Activated naive CD8-positive, alpha-beta T cell treated with anti-CD3 and anti-CD28 coated beads for 36 hours (primary cell): ENCODE results near the gene ALPL. TPM values are rescaled to one million over a fixed set of nuclear protein-coding genes. Genes with fewer than 3 reads are reported as not detected.
A peak's percentile ranks its signal among the peaks of the same experiment; 100 is the strongest.

Experiments used
- DNase-seq: peaks from one replicate; pipeline ENCODE4 v3.0.0; 2021
- H3K27ac Mint-ChIP-seq: one replicate; pipeline ENCODE4 v1.8.0; 2022; ENCODE audit warnings: mild to moderate bottlenecking, moderate library complexity, mixed read lengths
- H3K27me3 Mint-ChIP-seq: one replicate; pipeline ENCODE4 v1.8.0; 2022; ENCODE audit warnings: mild to moderate bottlenecking, mixed read lengths
- H3K36me3 Mint-ChIP-seq: one replicate; pipeline ENCODE4 v1.8.0; 2021; ENCODE audit warnings: mild to moderate bottlenecking, mixed read lengths
- H3K4me1 Mint-ChIP-seq: one replicate; pipeline ENCODE4 v1.8.0; 2021; ENCODE audit warnings: mixed read lengths
- H3K4me3 Mint-ChIP-seq: one replicate; pipeline ENCODE4 v1.8.0; 2022; ENCODE audit warnings: mild to moderate bottlenecking, moderate library complexity, mixed read lengths
- H3K9me3 Mint-ChIP-seq: one replicate; pipeline ENCODE4 v1.8.0; 2022; ENCODE audit warnings: mixed read lengths
- total RNA-seq, 2 experiments: library from RNA; stranded (reverse); gene quantifications; one replicate each; pipeline ENCODE4 v1.2.3, GENCODE V29; 2021

The ALPL gene
- total RNA-seq, 2 experiments from 2014 or later: not detected

DNA sequence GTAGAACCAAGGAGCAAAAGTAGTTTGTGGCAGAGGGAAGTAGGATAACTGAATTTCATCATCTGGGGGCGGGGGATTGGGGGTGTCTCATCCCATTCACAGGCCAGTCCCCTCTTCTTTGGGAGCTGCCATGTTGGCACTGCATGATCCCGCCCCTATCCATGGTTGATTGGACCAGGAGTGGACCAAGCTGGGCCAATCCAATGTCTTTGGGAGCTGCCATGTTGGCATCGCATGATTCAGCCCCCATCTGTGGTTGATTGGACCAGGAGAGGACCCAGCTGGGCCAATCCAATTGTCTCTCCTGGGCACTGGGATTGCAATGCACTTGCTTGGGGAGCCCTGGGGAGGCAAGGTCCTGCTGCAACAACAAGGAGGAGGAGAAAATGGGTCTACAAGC lies 12.3 kb upstream of the ALPL start:
- Mint-ChIP-seq H3K27ac (no peak overlapping the region), H3K36me3 (no peaks in the 10 kb centered on the region), H3K27me3 (peaks cover 4% of the 10 kb centered on the region), H3K4me1 (no peaks in the 10 kb centered on the region), H3K9me3 (no peaks in the 10 kb centered on the region), H3K4me3 (no peak overlapping the region)
- no peak for DNase-seq

DNA sequence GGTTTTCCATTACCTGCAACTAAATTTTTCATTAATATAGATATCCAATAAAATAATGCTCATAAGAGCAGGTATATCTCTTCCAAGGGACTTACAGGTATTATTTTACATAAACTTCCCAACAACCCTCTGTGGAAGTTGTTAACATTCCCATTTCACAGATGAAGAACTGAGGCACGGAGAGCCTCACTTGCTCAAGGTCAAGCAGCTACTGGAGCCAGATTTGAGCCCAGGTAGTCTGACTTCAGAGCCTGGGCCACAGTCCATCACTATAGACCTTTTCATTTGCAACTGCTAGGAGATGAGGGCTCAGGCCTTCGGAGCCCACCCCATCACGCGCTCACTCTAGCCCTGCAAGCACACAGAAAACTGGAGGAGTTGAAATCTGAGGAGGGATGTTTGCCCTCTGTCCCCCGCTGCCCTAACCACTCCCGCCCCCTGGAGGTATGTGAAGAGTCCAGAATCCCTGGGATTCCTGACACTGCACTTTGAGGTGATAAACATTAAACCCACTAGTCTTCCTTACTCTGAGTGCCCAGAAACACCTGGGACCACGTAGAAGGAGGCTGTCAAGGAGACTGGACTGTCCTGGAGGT lies 11.7 kb upstream of the ALPL start:
- Mint-ChIP-seq H3K4me3 (no peak overlapping the region), H3K4me1 (no peaks in the 10 kb centered on the region), H3K36me3 (no peaks in the 10 kb centered on the region), H3K27me3 (peaks cover 4% of the 10 kb centered on the region), H3K9me3 (no peaks in the 10 kb centered on the region), H3K27ac (no peak overlapping the region)
- DNase-seq: no peak

DNA sequence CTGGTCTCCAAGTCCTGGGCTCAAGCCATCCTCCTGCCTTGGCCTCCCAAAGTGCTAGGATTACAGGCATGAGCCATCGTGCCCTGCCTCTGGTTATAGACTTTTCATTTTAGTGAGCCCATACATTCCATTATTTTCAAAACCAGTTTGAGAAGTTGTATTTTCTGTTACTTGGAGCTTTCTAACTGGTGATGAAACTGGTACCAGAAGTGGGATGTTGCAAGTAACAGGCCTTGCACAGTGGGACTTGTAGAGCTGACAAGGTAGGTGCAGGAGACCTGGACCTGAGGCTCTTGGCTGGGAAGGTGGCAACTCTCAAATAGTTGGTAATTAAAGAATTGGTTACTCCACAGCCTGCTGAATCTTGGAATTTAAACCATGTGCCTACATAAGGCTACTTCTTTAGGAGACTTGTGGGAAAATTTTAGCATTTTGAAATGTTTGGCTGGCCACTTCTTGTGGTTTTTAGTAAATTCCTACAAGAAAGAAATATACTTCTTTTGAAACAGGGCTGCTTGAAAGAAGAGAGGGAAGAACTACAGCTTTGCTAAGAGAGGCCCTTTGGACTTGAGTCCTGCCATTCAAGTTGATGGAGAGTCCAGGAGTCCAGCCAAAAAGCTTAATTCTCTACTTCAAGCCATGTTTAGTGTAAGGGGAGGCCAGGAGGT lies 9.8 kb upstream of the ALPL start:
- no peak overlapping the region for H3K4me3 Mint-ChIP-seq
- H3K36me3 Mint-ChIP-seq: no peaks in the 10 kb centered on the region
- H3K4me1 Mint-ChIP-seq: no peaks in the 10 kb centered on the region
- no peak overlapping the region for H3K27ac Mint-ChIP-seq
- H3K9me3 Mint-ChIP-seq: no peaks in the 10 kb centered on the region
- H3K27me3 Mint-ChIP-seq: no peaks in the 10 kb centered on the region
- DNase-seq: no peak

DNA sequence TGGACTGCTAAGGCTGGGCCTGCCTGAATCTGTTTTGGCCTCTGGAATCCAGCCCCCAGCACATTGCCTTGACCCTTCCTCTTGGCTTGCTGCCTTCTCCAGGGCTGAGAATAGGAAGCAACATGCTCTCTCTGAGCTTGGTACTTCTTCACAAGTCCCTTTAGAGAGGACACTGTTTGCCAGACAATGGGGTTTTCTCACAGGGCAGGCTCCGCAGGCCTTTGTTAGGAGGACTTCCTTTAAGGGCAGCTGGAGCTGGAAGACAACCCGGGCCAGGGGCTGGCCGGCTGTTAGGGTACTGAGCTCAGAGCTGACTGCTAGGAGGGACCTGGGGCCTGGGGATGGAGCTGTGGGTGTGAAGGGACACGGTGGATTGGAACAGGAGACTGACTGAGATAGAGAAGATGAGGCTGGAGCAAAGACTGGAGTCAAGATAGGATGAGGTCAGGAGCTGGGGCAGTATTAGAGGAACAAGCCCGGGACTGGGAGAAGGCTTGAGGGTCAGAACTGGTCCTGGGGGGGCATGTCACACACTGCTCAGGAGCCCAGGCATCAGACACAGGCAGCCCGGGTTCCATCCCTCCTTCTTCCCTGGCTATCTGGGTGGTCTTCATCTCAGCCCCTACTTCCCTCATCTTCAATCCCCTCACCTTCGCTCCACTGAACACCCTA lies 5.4 kb upstream of the ALPL start:
- Mint-ChIP-seq H3K4me3 (no peak overlapping the region), H3K36me3 (no peaks in the 10 kb centered on the region), H3K27me3 (peaks cover 37% of the 10 kb centered on the region), H3K9me3 (no peaks in the 10 kb centered on the region), H3K4me1 (peaks cover 2% of the 10 kb centered on the region), H3K27ac (no peak overlapping the region)
- DNase-seq: no peak

DNA sequence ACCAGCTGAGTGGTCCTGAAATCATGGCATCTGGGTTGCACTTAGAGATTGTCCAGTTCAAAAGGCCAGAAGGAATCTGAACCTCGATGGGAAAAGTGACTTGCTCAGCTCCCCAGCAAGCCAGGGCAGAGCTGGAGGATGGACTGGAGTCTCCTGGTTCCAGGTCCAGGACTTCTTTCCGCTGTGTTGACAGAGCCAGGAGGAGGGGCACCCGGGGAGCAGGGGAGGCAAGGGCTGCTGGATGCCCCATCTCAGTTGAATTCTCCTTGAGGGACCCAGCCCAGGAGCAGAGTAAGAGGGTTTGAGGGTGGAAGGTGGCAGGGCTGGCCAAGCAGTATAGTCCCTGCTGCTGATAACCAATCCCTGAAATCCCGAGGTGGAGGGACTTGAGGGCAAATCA lies 2.4 kb upstream of the ALPL start:
- no peak overlapping the region for H3K27ac Mint-ChIP-seq

DNA sequence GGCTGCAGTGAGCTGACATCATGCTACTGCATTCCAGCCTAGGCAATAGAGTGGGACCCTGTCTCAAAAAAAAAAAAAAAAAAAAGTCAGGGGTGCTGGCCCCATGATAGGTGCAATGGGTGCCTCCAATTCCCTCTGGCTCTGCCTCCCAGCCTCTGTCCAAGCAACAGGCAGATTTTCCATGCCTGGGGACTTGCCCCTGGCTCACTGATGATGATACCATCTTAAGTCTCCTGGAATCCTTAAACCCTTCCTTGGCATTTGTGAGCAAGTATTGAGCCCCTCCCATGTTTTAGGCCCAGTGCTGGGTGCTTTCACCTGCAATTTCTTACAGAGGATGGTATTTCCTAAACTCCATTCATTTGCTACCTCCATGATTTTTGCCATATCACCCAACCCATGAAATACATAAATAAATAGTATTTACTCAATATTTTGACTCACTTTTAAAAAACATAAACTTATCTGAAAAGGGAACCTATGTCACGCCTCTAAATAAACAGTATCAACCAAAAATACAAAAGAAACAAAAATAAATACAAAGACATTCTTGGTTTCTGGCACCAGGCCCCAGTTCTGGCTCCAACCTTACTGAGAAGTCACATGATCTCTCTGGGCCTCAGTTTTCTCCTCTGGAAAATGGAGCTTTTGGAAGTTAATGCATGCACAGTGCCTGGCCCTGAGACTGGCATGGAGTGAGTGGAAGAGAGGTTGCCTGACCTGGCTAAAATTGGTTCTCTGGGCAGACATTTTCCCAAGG lies 1.5 kb upstream of the ALPL start:
- Mint-ChIP-seq H3K9me3 (no peaks in the 10 kb centered on the region), H3K4me1 (peaks cover 4% of the 10 kb centered on the region), H3K27ac (no peak overlapping the region), H3K36me3 (no peaks in the 10 kb centered on the region), H3K4me3 (no peak overlapping the region), H3K27me3 (peaks cover 64% of the 10 kb centered on the region)
- DNase-seq: no peak

More for the DNA sequence above, 2.4 kb upstream of the ALPL start:
- no peak for DNase-seq
- no peak overlapping the region for H3K4me3 Mint-ChIP-seq
- H3K36me3 Mint-ChIP-seq: no peaks in the 10 kb centered on the region
- H3K4me1 Mint-ChIP-seq: peaks cover 4% of the 10 kb centered on the region
- no peaks in the 10 kb centered on the region for H3K9me3 Mint-ChIP-seq
- peaks cover 61% of the 10 kb centered on the region for H3K27me3 Mint-ChIP-seq

DNA sequence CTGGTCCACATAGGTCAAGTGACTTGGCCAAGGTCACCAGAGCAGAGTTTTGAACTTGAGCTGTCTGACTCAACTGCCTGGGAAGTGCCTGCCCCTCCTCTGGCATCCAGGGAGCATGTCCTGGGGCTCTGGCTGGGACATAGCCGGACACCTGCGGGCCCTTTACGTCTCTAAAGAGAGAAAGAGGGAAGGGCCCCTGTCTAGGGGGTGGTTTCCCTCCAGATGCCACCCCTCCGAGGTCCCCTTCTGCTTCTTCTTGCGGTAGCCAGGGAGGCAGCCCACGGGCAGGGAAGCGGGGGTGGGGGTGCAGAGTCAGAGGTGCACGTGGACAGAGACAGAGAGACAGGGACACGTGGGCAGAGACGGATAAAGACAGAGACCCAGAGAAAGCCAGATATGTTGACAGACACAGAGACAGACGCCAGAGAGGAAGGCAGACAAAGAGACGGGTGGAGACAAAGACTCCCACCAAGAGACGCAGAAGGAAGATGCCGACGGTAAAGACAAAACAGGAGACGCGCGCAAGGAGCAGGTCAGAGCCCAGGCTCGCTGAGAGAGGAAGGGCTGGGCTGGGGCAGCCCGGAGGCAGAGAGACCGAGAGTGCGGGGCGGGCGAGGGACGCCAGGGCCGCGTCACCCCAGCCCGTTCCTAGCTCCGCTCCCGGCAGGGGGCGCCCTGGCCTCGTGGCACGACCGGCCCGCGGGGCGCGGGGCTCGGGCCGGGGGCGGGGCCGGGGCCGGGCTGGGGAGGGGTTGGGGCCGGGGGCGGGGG lies 458 bp upstream of the ALPL start:
- no peaks in the 10 kb centered on the region for H3K36me3 Mint-ChIP-seq
- no peak overlapping the region for H3K27ac Mint-ChIP-seq
- H3K4me1 Mint-ChIP-seq: peaks cover 4% of the 10 kb centered on the region
- DNase-seq: peak; percentile 75
- H3K4me3 Mint-ChIP-seq: peak overlapping the region; percentile 67
- no peaks in the 10 kb centered on the region for H3K9me3 Mint-ChIP-seq
- H3K27me3 Mint-ChIP-seq: peaks cover 64% of the 10 kb centered on the region

DNA sequence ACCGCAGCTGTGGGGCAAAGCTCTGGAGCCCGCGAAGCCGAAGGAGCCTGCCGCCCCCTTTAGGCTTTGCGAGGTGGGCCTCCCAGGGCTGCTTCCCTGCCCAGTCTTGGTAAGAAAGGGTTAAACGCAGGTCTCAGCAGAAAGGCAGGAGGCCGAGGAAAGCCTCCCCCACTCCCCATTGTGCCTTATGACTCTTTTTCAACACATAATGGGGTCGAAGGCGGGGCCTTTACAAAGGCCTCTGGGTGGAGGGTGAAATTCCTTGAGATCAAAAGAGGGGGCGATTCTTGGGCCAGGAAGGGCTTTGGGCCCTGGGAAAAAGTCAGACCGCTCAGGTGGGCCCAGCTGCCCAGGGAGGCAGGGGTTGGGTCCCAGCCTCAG lies 880 bp downstream of the ALPL start:
- H3K27ac Mint-ChIP-seq: no peak overlapping the region
- H3K9me3 Mint-ChIP-seq: no peaks in the 10 kb centered on the region
- H3K36me3 Mint-ChIP-seq: no peaks in the 10 kb centered on the region
- no peak overlapping the region for H3K4me3 Mint-ChIP-seq
- peaks cover 63% of the 10 kb centered on the region for H3K27me3 Mint-ChIP-seq
- no peak for DNase-seq
- H3K4me1 Mint-ChIP-seq: peaks cover 4% of the 10 kb centered on the region

DNA sequence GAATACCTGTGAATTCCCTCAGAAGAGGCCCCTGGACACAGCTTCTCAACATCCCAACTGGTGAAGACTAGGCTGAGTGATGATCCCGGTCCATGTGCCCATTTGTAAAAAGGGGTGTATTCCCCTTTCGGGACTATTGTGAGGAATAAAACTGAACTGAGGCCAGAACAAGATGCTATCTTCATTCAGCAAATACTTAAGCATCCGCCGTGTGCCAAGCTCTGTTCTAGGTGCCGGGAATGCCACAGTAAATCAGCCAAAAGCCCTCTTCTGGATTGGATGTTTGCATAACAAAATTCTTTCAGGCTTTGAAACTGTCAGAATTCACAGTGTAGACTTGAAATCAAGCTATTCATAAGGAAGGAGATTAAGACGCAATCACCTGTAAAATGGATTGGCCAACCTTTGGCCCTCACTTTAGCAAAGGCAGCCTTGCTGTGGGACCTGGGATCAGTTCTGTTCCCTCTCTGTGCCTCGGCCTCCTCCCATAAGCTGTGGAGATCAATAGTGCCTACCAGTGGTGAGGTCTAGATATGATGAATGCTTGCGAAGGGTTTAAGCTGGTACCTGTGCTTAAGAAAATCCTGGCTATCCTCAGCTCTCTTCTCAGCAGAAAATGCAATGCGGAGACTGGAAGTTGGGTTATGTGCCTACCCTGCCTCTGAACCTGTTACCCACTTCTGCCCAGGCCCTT lies 1.8 kb downstream of the ALPL start:
- DNase-seq: no peak
- Mint-ChIP-seq H3K4me1 (peaks cover 4% of the 10 kb centered on the region), H3K27ac (no peak overlapping the region), H3K9me3 (no peaks in the 10 kb centered on the region), H3K36me3 (no peaks in the 10 kb centered on the region), H3K4me3 (no peak overlapping the region), H3K27me3 (peaks cover 54% of the 10 kb centered on the region)

DNA sequence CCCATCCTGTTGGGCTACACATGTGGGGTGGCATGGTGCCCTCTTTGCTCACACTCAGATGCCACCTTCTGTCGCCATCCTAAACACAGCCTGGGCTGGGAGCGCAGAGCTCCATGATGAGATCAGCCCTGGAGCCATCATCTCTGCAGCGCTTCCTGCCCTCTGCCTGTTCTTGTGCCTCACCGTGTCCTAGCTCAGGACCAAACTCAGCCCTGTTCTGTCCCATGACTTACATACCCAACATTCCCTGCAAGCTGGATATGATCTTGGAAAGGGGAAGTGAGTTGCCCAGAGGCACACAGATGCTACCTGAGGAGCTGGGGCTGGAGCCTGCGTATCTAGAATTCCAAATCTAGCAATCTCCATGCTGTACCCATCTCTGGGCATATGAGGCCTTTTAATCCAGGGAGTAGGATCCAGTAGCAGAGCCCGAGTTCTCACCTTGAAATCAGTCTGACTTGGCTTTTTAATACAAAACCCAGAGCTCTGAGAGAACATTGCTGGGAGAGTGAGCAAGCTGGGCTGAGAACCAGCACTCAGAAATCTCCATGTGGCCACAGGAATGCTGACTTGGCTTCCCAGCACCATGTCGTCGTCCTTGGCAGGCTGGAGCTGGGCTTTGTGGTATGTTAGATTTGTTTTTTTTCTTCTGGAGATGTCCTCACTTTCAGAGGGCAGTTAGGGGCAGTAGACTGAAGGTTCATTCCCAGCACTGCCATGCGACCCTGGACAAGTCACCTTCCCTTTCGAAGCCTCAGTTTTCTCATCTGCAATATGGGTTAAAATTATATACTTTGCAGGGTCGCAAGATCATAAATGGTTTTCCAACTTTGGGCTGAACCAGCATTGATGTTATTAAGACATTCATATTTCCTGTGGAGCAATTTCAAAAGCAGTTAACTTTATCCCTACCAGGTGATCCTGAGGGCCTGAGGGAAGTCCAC lies 2.6 kb downstream of the ALPL start:
- Mint-ChIP-seq H3K9me3 (no peaks in the 10 kb centered on the region), H3K27ac (no peak overlapping the region), H3K4me3 (no peak overlapping the region), H3K4me1 (peaks cover 4% of the 10 kb centered on the region), H3K27me3 (peaks cover 46% of the 10 kb centered on the region), H3K36me3 (no peaks in the 10 kb centered on the region)
- DNase-seq: no peak

DNA sequence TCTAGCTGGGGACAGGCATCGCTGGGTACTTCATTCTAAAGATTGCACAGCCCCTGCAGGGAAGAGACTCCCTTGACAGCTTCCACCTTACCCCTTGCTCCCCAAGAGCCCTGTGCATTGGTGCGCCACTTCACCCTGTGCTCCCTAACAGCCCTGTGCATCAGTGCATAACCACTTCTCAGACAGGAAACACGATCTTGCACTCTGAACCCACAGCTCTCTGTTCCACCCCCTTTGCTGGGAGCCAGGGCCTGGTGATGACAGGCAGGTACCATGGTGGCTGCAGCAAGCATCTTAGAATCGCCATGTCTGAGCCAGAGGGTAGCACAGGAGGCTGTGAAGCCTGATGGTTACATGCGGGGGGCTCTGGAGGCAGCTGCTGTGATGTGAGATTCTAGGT lies 5.0 kb downstream of the ALPL start:
- H3K27me3 Mint-ChIP-seq: peaks cover 24% of the 10 kb centered on the region
- no peaks in the 10 kb centered on the region for H3K9me3 Mint-ChIP-seq
- no peak overlapping the region for H3K27ac Mint-ChIP-seq
- no peak for DNase-seq
- H3K4me3 Mint-ChIP-seq: no peak overlapping the region
- no peaks in the 10 kb centered on the region for H3K36me3 Mint-ChIP-seq
- no peaks in the 10 kb centered on the region for H3K4me1 Mint-ChIP-seq

DNA sequence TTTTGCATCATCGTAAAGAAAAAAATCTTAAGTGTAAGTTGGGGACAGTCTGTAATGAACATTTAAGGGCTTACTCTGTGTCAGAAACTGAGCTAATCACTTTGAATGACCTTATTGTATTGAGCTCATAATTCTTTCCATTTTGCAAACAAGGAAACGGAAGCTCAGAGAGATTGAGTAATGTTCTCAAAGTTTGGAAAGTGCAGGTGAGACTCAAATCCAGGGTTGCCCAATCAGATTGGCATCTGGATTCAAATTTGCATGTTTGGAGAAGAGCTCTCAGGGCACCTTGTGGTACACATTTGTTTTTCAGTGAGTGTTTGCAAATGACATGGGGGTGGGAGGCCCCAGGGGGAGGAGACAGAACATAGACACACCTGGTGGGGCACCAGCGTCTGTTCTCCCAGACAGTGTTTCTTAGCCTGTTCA lies 8.0 kb downstream of the ALPL start:
- peaks cover 2% of the 10 kb centered on the region for H3K27me3 Mint-ChIP-seq
- no peaks in the 10 kb centered on the region for H3K4me1 Mint-ChIP-seq
- no peak for DNase-seq
- no peaks in the 10 kb centered on the region for H3K36me3 Mint-ChIP-seq
- no peaks in the 10 kb centered on the region for H3K9me3 Mint-ChIP-seq
- H3K4me3 Mint-ChIP-seq: no peak overlapping the region
- no peak overlapping the region for H3K27ac Mint-ChIP-seq

DNA sequence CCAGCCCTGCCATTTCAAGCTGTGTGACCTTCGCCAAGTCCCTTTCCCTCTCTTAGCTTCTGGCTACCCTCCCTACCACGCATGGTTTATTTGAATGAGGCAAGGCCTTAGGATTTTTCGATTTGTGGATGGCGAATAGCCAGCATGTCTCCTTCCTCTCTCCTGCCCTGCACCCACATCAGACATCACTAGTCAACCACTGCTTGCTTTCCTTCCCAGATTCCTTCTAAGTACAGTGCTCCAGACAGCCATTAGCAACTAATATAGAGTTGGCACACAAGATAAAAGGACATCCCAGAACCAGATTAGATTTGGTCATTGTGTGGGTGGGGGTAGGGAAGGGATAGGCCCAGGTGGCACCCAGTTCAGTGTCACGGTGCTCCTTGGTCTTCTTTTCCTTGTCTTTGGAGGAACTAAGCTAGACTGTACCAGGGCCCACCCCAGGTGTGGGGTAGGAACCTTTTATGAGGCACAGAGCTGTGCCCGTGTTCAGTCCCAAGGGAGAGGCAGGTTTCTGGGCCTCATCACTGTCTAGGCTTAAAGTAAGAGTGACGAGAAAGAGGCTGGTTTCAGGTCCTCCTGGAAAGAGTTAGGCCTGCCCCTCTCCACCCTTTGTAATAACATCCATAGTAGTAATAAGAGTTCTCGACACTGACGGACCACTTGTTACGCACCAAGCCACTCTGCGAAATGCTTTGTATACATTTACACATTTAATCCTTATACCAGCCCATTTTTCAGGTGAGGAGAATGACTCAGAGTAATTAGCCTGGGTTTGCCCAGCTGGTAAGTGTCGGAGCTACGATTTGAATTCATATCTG lies 8.6 kb downstream of the ALPL start:
- Mint-ChIP-seq H3K4me1 (no peaks in the 10 kb centered on the region), H3K27me3 (no peaks in the 10 kb centered on the region), H3K36me3 (no peaks in the 10 kb centered on the region), H3K27ac (no peak overlapping the region), H3K9me3 (no peaks in the 10 kb centered on the region), H3K4me3 (no peak overlapping the region)
- no peak for DNase-seq
